A549 (cell line): ENCODE data around the gene C9orf152. TPM values are rescaled to one million over a fixed set of nuclear protein-coding genes. Genes with fewer than 3 reads are reported as not detected.
A peak's percentile ranks its signal among the peaks of the same experiment; 100 is the strongest.

Experiments
- ATAC-seq, 2 experiments: fragments of 200-7000 bp in 1 of 2; fragments of >200 bp in 1 of 2; cut with Nextera tagmentation in 1 of 2; cut with Tn5 transposase in 1 of 2; 3 replicates each; pipeline versions ENCODE4 v1.8.0 to v1.9.1; 2018 to 2020; ENCODE audit warnings: mild to moderate bottlenecking in 1 of 2, moderate library complexity in 1 of 2
- CTCF ChIA-PET: fragments of 300-600 bp; sonication (Branson Sonifier 250); formaldehyde crosslinking; extraction: SDS; loops from one replicate; lab custom pipeline; 2021; ENCODE audit warnings: antibody characterized with exemption, inconsistent platforms; lab: Yijun Ruan, JAX
- POLR2A ChIA-PET: fragments of 350-600 bp; formaldehyde crosslinking; extraction: SDS; loops from one replicate; lab custom pipeline; 2021; ENCODE audit warnings: antibody characterized with exemption, inconsistent platforms; lab: Yijun Ruan, JAX
- DNase-seq, 2 experiments: peaks; one replicate each; pipeline versions ENCODE4 v3.0.0 to v3.0.0-alpha.2; 2011 to 2016; ENCODE audit warnings: low read depth in 1 of 2, low spot score in 1 of 2
- FAIRE-seq: peaks from 2 replicates; lab custom pipeline; 2011; peaks lifted over from hg19 to GRCh38; lab: Jason Lieb, UNC
- H3K27ac ChIP-seq, 2 experiments: fragments of >200 bp; sonication (Bioruptor Twin); formaldehyde crosslinking; 3 replicates each; pipeline ENCODE4 v1.5.1; 2016 to 2017
- H3K4me1 ChIP-seq: fragments of >200 bp; sonication (Bioruptor Twin); formaldehyde crosslinking; 3 replicates; pipeline ENCODE4 v1.6.1; 2016
- H3K4me2 ChIP-seq: fragments of >200 bp; sonication (Bioruptor Twin); formaldehyde crosslinking; 3 replicates; pipeline ENCODE4 v1.6.1; 2016
- H3K4me3 ChIP-seq: fragments of >200 bp; sonication (Bioruptor Twin); formaldehyde crosslinking; 3 replicates; pipeline ENCODE4 v1.5.1; 2016
- H3K9me3 ChIP-seq: fragments of >200 bp; sonication (Bioruptor Twin); formaldehyde crosslinking; 3 replicates; pipeline ENCODE4 v1.6.1; 2016
- BCL3 ChIP-seq: fragments of >200 bp; sonication (Bioruptor Twin); formaldehyde crosslinking; IDR thresholded peaks from 3 replicates; pipeline ENCODE4 v1.6.1; 2016
- BHLHE40 ChIP-seq: IDR thresholded peaks from 2 replicates; pipeline ENCODE4 v1.6.1; 2012; ENCODE audit warnings: low read depth, low read length, inconsistent platforms
- CBX8 ChIP-seq: fragments of 200-600 bp; sonication (generic); IDR thresholded peaks from 2 replicates; pipeline ENCODE4 v1.6.1; 2016
- CHD4 ChIP-seq: fragments of 200-600 bp; sonication (generic); IDR thresholded peaks from 2 replicates; pipeline ENCODE4 v1.6.1; 2016; ENCODE audit warnings: antibody characterized with exemption, mild to moderate bottlenecking, borderline replicate concordance
- GATA3 ChIP-seq: IDR thresholded peaks from 2 replicates; pipeline ENCODE4 v1.6.1; 2012; ENCODE audit warnings: borderline replicate concordance
- HEYL ChIP-seq: fragments of 250-450 bp; sonication (Bioruptor Pico); IDR thresholded peaks from 2 replicates; pipeline ENCODE4 v1.8.0; 2021; ENCODE audit warnings: mild to moderate bottlenecking, moderate library complexity
- HOXA7 ChIP-seq: fragments of 250-450 bp; sonication (Bioruptor Pico); IDR thresholded peaks from 2 replicates; pipeline ENCODE4 v1.5.0; 2020; ENCODE audit warnings: mild to moderate bottlenecking, moderate library complexity
- JUN ChIP-seq, 2 experiments: fragments of >200 bp; sonication (Bioruptor Twin); formaldehyde crosslinking; IDR thresholded peaks; 2 replicates in 1 of 2; 3 replicates in 1 of 2; pipeline ENCODE4 v1.6.1; 2016 to 2017
- JUNB ChIP-seq: fragments of >200 bp; sonication (Bioruptor Twin); formaldehyde crosslinking; IDR thresholded peaks from 2 replicates; pipeline ENCODE4 v1.6.1; 2016
- KDM1A ChIP-seq: fragments of 200-600 bp; sonication (generic); IDR thresholded peaks from 2 replicates; pipeline ENCODE4 v1.6.1; 2016; ENCODE audit warnings: low read depth, mild to moderate bottlenecking
- MAFK ChIP-seq: fragments of 450-650 bp; IDR thresholded peaks from 2 replicates; pipeline ENCODE4 v1.6.1; 2014; ENCODE audit not compliant: partially characterized antibody
- MAX ChIP-seq: IDR thresholded peaks from 2 replicates; pipeline ENCODE4 v1.6.1; 2012
- MYC ChIP-seq: IDR thresholded peaks from 2 replicates; pipeline ENCODE4 v1.6.1; 2012; ENCODE audit warnings: mild to moderate bottlenecking, inconsistent platforms, low read length, improper control_type of control experiment, borderline replicate concordance
- NPAS2 ChIP-seq: fragments of 250-450 bp; sonication (Bioruptor Pico); IDR thresholded peaks from 2 replicates; pipeline ENCODE4 v1.8.0; 2022; ENCODE audit warnings: mild to moderate bottlenecking, moderate library complexity, borderline replicate concordance
- POLR2A ChIP-seq: IDR thresholded peaks from 2 replicates; pipeline ENCODE4 v1.6.1; 2012; ENCODE audit warnings: mild to moderate bottlenecking, low read length
- POLR2AphosphoS2 ChIP-seq: conservative IDR thresholded peaks from 2 replicates; pipeline ENCODE4 v1.6.1; 2012; ENCODE audit warnings: low read length, improper control_type of control experiment, inconsistent platforms
- RAD21 ChIP-seq, 2 experiments: fragments of >200 bp in 1 of 2; sonication (Bioruptor Twin) in 1 of 2; formaldehyde crosslinking in 1 of 2; IDR thresholded peaks in 1 of 2; conservative IDR thresholded peaks in 1 of 2; 2 replicates in 1 of 2; 3 replicates in 1 of 2; pipeline ENCODE4 v1.6.1; 2012 to 2018; ENCODE audit warnings: inconsistent platforms in 1 of 2
- RCOR1 ChIP-seq: fragments of 150-350 bp; IDR thresholded peaks from 2 replicates; pipeline ENCODE4 v1.6.1; 2014; ENCODE audit warnings: antibody characterized with exemption, low read length, low read depth
- RNF2 ChIP-seq: fragments of 200-600 bp; sonication (generic); IDR thresholded peaks from 2 replicates; pipeline ENCODE4 v1.6.1; 2016; ENCODE audit warnings: low read depth, mild to moderate bottlenecking, antibody characterized with exemption, moderate library complexity, borderline replicate concordance
- SMC3 ChIP-seq: fragments of >200 bp; sonication (Bioruptor Twin); formaldehyde crosslinking; IDR thresholded peaks from 3 replicates; pipeline ENCODE4 v1.6.1; 2018; ENCODE audit warnings: inconsistent platforms
- TFCP2L1 ChIP-seq: fragments of 250-450 bp; sonication (Bioruptor Pico); IDR thresholded peaks from 2 replicates; pipeline ENCODE4 v1.5.0; 2021; ENCODE audit warnings: mild to moderate bottlenecking
- TP53 ChIP-seq: fragments of 250-450 bp; sonication (Bioruptor Pico); IDR thresholded peaks from 2 replicates; pipeline ENCODE4 v1.5.0; 2021; ENCODE audit warnings: mild to moderate bottlenecking, moderate library complexity
- ZSCAN20 ChIP-seq: fragments of 250-450 bp; sonication (Bioruptor Pico); IDR thresholded peaks from 2 replicates; pipeline ENCODE4 v1.8.0; 2022; ENCODE audit warnings: mild to moderate bottlenecking, moderate library complexity
- WGBS: methylation state at CpG from one replicate; pipeline ENCODE4 v1.1.6; 2017; ENCODE audit errors: missing lambda C conversion rate; 5-methylcytosine and 5-hydroxymethylcytosine counted together
- polyA plus RNA-seq, 4 experiments: library from polyadenylated mRNA; depleted of rRNA in 3 of 4; stranded (reverse); fragments of >200 nt; fragmentation: RNase III in 1 of 4; extraction: RNeasy Plus Mini Kit Qiagen cat#74134 plus additional on column Dnase treatment in 1 of 4; gene quantifications; 2 replicates in 3 of 4; 3 replicates in 1 of 4; pipeline ENCODE4 v1.2.3, GENCODE V29; 2011 to 2017
- TF ChIP-seq, protein P1 (sequence below): fragments of 250-450 bp; sonication (Bioruptor Pico); IDR thresholded peaks from 2 replicates; pipeline ENCODE4 v1.5.0; 2020; ENCODE audit warnings: low read depth, mild to moderate bottlenecking, moderate library complexity
- TF ChIP-seq, protein P2 (sequence below): fragments of >200 bp; sonication (Bioruptor Twin); formaldehyde crosslinking; IDR thresholded peaks from 3 replicates; pipeline ENCODE4 v1.5.1; 2016
- TF ChIP-seq, protein P3 (sequence below): fragments of 250-450 bp; sonication (Bioruptor Pico); IDR thresholded peaks from 2 replicates; pipeline ENCODE4 v1.5.0; 2021; ENCODE audit warnings: mild to moderate bottlenecking, moderate library complexity, borderline replicate concordance
- TF ChIP-seq, protein P4 (sequence below): IDR thresholded peaks from 2 replicates; pipeline ENCODE4 v1.6.1; 2012
- TF ChIP-seq, protein P5 (sequence below): fragments of 450-650 bp; IDR thresholded peaks from 2 replicates; pipeline ENCODE4 v1.6.1; 2014; ENCODE audit warnings: antibody characterized with exemption

C9orf152 gene
- polyA plus RNA-seq, 2 of the 4 experiments (the other 2 are of a cell fraction): 0.10 to 0.79 TPM

GRCh38 chr9:110185806-110186205 is 22.2 kb downstream of the C9orf152 start:
- CTCF ChIA-PET: interaction anchor here (5.7 to 17.3 kb wide), 2 partner anchors 31 to 438 kb away, joined by 50 to 196 read pairs; no protein-coding TSS in a partner anchor
- Histone ChIP-seq H3K4me1 (peaks cover 14% of the 10 kb centered on the region), H3K4me2 (no peak overlapping the region)
- no peak for ATAC-seq
- 85% methylated on average over 2 of the region's 2 CpGs for WGBS
- TF ChIP-seq KDM1A (no peak), POLR2A (no peak), CBX8 (no peak), ZSCAN20 (no peak), NPAS2 (no peak), CHD4 (no peak), RNF2 (no peak), POLR2AphosphoS2 (no peak)
- TF ChIP-seq, protein P1, sequence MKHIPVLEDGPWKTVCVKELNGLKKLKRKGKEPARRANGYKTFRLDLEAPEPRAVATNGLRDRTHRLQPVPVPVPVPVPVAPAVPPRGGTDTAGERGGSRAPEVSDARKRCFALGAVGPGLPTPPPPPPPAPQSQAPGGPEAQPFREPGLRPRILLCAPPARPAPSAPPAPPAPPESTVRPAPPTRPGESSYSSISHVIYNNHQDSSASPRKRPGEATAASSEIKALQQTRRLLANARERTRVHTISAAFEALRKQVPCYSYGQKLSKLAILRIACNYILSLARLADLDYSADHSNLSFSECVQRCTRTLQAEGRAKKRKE (CRISPR knock-in tag): no peak
- TF ChIP-seq, all 56 proteins: peak for 0
- FAIRE-seq (no peak), DNase-seq (no peak)
- POLR2A ChIA-PET: no interaction called here
- H3K27ac ChIP-seq: no peak overlapping the region
- H3K4me3 ChIP-seq: no peak overlapping the region
- no peaks in the 10 kb centered on the region for H3K9me3 ChIP-seq

- Histone ChIP-seq H3K27ac (no peak overlapping the region; a peak in 1 of 6 replicates), H3K9me3 (no peaks in the 10 kb centered on the region), H3K4me1 (peaks cover 29% of the 10 kb centered on the region), H3K4me3 (no peak overlapping the region), H3K4me2 (no peak overlapping the region)
- FAIRE-seq (peak; percentile 86), ATAC-seq (peak; percentile 81 to 89), DNase-seq (peak; percentile 79 to 82)
- ChIA-PET POLR2A (interaction anchor here (0.6 to 0.7 kb wide), 2 partner anchors 34 to 36 kb away, joined by 3 to 7 read pairs; no protein-coding TSS in a partner anchor), CTCF (interaction anchor here (0.6 to 17.3 kb wide), 32 partner anchors 10 to 1105 kb away, joined by 3 to 196 read pairs (median 4); partner anchors contain the start of gene C9orf152)
- WGBS: 70% methylated on average over 7 of the region's 7 CpGs
- TF ChIP-seq TFCP2L1 (CRISPR knock-in tag) (no peak), BCL3 (no peak), POLR2A (no peak), SMC3 (peak; percentile 92), GATA3 (no peak), RCOR1 (no peak), POLR2AphosphoS2 (no peak), MAFK (no peak), KDM1A (no peak), RAD21 (conservative IDR thresholded peaks at IDR 0.05 in 1 of 2, IDR thresholded peaks at IDR 0.05 in 1 of 2) (peak; percentile 94), NPAS2 (no peak), JUN (IDR thresholded peaks at IDR 0.05) (no peak), HEYL (no peak), BHLHE40 (no peak), HOXA7 (CRISPR knock-in tag) (no peak), MAX (no peak), JUNB (no peak), MYC (no peak), TP53 (CRISPR knock-in tag) (no peak)
- TF ChIP-seq, protein P2, sequence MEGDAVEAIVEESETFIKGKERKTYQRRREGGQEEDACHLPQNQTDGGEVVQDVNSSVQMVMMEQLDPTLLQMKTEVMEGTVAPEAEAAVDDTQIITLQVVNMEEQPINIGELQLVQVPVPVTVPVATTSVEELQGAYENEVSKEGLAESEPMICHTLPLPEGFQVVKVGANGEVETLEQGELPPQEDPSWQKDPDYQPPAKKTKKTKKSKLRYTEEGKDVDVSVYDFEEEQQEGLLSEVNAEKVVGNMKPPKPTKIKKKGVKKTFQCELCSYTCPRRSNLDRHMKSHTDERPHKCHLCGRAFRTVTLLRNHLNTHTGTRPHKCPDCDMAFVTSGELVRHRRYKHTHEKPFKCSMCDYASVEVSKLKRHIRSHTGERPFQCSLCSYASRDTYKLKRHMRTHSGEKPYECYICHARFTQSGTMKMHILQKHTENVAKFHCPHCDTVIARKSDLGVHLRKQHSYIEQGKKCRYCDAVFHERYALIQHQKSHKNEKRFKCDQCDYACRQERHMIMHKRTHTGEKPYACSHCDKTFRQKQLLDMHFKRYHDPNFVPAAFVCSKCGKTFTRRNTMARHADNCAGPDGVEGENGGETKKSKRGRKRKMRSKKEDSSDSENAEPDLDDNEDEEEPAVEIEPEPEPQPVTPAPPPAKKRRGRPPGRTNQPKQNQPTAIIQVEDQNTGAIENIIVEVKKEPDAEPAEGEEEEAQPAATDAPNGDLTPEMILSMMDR: peak; percentile 87
- TF ChIP-seq, protein P3, sequence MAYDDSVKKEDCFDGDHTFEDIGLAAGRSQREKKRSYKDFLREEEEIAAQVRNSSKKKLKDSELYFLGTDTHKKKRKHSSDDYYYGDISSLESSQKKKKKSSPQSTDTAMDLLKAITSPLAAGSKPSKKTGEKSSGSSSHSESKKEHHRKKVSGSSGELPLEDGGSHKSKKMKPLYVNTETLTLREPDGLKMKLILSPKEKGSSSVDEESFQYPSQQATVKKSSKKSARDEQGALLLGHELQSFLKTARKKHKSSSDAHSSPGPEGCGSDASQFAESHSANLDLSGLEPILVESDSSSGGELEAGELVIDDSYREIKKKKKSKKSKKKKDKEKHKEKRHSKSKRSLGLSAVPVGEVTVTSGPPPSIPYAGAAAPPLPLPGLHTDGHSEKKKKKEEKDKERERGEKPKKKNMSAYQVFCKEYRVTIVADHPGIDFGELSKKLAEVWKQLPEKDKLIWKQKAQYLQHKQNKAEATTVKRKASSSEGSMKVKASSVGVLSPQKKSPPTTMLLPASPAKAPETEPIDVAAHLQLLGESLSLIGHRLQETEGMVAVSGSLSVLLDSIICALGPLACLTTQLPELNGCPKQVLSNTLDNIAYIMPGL (CRISPR knock-in tag): no peak
- TF ChIP-seq, protein P4, sequence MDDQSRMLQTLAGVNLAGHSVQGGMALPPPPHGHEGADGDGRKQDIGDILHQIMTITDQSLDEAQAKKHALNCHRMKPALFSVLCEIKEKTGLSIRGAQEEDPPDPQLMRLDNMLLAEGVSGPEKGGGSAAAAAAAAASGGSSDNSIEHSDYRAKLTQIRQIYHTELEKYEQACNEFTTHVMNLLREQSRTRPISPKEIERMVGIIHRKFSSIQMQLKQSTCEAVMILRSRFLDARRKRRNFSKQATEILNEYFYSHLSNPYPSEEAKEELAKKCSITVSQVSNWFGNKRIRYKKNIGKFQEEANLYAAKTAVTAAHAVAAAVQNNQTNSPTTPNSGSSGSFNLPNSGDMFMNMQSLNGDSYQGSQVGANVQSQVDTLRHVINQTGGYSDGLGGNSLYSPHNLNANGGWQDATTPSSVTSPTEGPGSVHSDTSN: no peak
- TF ChIP-seq, protein P5, sequence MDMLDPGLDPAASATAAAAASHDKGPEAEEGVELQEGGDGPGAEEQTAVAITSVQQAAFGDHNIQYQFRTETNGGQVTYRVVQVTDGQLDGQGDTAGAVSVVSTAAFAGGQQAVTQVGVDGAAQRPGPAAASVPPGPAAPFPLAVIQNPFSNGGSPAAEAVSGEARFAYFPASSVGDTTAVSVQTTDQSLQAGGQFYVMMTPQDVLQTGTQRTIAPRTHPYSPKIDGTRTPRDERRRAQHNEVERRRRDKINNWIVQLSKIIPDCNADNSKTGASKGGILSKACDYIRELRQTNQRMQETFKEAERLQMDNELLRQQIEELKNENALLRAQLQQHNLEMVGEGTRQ: 0 out of 2 replicates have a peak, but pooled peaks have one; percentile 2
Measured at GRCh38 chr9:110183208-110184145, 24.5 kb downstream of the C9orf152 start.
